H1 (cell line): ENCODE results near the gene KCNJ4. TPM values are rescaled to one million over a fixed set of nuclear protein-coding genes. Genes with fewer than 3 reads are reported as not detected.

Experiments used
- CTCF ChIA-PET: fragments of 300-600 bp; sonication (Branson Sonifier 250); formaldehyde crosslinking; loops from one replicate; lab custom pipeline; 2021; ENCODE audit not compliant: partially characterized antibody; lab: Charles Lee
- POLR2A ChIA-PET: fragments of 300-600 bp; sonication (Branson Sonifier 250); formaldehyde crosslinking; loops from one replicate; lab custom pipeline; 2021; ENCODE audit warnings: inconsistent platforms; ENCODE audit not compliant: partially characterized antibody; lab: Charles Lee
- DNase-seq, 2 experiments: peaks; one replicate each; pipeline versions ENCODE4 v3.0.0 to v3.0.0-alpha.2; 2010 to 2022; ENCODE audit warnings: low spot score in 2 of 2, low read depth in 1 of 2, mixed read lengths in 1 of 2
- FAIRE-seq: peaks from 2 replicates; lab custom pipeline; 2011; peaks lifted over from hg19 to GRCh38; lab: Jason Lieb, UNC
- H2AFZ ChIP-seq: 2 replicates; pipeline ENCODE4 v1.8.1; 2012; ENCODE audit warnings: low read length, inconsistent platforms
- H2AK5ac ChIP-seq: 2 replicates; pipeline ENCODE4 v1.6.1; 2013; ENCODE audit warnings: low read depth, low read length
- H2BK120ac ChIP-seq: replicated peaks from 2 replicates; pipeline ENCODE3; 2013; ENCODE audit warnings: low read depth, low read length, inconsistent platforms
- H2BK12ac ChIP-seq: 2 replicates; pipeline ENCODE4 v1.6.1; 2013; ENCODE audit warnings: low read depth, low read length
- H2BK15ac ChIP-seq: 2 replicates; pipeline ENCODE4 v1.6.1; 2013; ENCODE audit warnings: low read length
- H2BK20ac ChIP-seq: 2 replicates; pipeline ENCODE4 v1.6.1; 2013; ENCODE audit warnings: low read length
- H2BK5ac ChIP-seq: 2 replicates; pipeline ENCODE4 v1.6.1; 2013; ENCODE audit warnings: low read depth, low read length
- H3K14ac ChIP-seq: 2 replicates; pipeline ENCODE4 v1.6.1; 2013; ENCODE audit warnings: inconsistent platforms; ENCODE audit not compliant: insufficient read length
- H3K18ac ChIP-seq: 2 replicates; pipeline ENCODE4 v1.6.1; 2013; ENCODE audit warnings: low read length; ENCODE audit errors: extremely low read depth
- H3K23ac ChIP-seq: 2 replicates; pipeline ENCODE4 v1.6.1; 2013; ENCODE audit warnings: inconsistent platforms; ENCODE audit not compliant: insufficient read length
- H3K23me2 ChIP-seq: 2 replicates; pipeline ENCODE4 v1.6.1; 2013; ENCODE audit warnings: low read depth, low read length
- H3K27ac ChIP-seq: 2 replicates; pipeline ENCODE4 v1.6.1; 2011; ENCODE audit warnings: low read depth, low read length, inconsistent platforms
- H3K27me3 ChIP-seq, 4 experiments: replicated peaks in 1 of 4; 1 replicate in 1 of 4; 2 replicates in 3 of 4; pipeline versions ENCODE4 v1.6.1 to v1.8.1; 2011 to 2013; ENCODE audit warnings: low read length in 3 of 4, mild to moderate bottlenecking in 3 of 4, inconsistent platforms in 2 of 4, mixed read lengths in 2 of 4, moderate library complexity in 1 of 4; ENCODE audit not compliant: control insufficient read depth in 3 of 4, insufficient read depth in 3 of 4; ENCODE audit errors: extremely low read depth in 1 of 4
- H3K36me3 ChIP-seq, 4 experiments: 2 replicates each; pipeline versions ENCODE4 v1.6.1 to v1.8.1; 2011 to 2013; ENCODE audit warnings: mild to moderate bottlenecking in 4 of 4, low read length in 3 of 4, moderate library complexity in 2 of 4, control low read depth in 1 of 4, inconsistent platforms in 1 of 4; ENCODE audit not compliant: insufficient read depth in 4 of 4, control insufficient read depth in 2 of 4
- H3K4ac ChIP-seq: replicated peaks from 2 replicates; pipeline ENCODE3; 2013; ENCODE audit warnings: low read length, low read depth, mixed read lengths, inconsistent platforms; ENCODE audit not compliant: insufficient read length
- H3K4me1 ChIP-seq, 4 experiments: replicated peaks in 1 of 4; 1 replicate in 1 of 4; 2 replicates in 3 of 4; pipeline versions ENCODE4 v1.6.1 to v1.8.1; 2011 to 2013; ENCODE audit warnings: low read length in 3 of 4, inconsistent platforms in 2 of 4, mixed read lengths in 1 of 4; ENCODE audit not compliant: insufficient read depth in 4 of 4, control insufficient read depth in 3 of 4
- H3K4me2 ChIP-seq, 2 experiments: 2 replicates each; pipeline versions ENCODE4 v1.6.1 to v1.8.1; 2011 to 2013; ENCODE audit warnings: low read depth in 2 of 2, low read length in 2 of 2, control low read depth in 1 of 2, inconsistent platforms in 1 of 2, mild to moderate bottlenecking in 1 of 2; ENCODE audit not compliant: insufficient read depth in 1 of 2
- H3K4me3 ChIP-seq, 4 experiments: fragments of 200-600, 300-600 bp in 1 of 4; sonication (generic), shearing (Covaris generic), sonication (Bioruptor Twin) in 1 of 4; 2 replicates each; pipeline versions ENCODE4 v1.5.1 to v1.8.1; 2011 to 2016; ENCODE audit warnings: low read length in 4 of 4, low read depth in 3 of 4, control low read depth in 2 of 4, inconsistent platforms in 2 of 4, mild to moderate bottlenecking in 2 of 4, mixed read lengths in 1 of 4, moderate library complexity in 1 of 4; ENCODE audit not compliant: insufficient read depth in 2 of 4; ENCODE audit errors: extremely low read depth in 1 of 4
- H3K56ac ChIP-seq: replicated peaks from 2 replicates; pipeline ENCODE3; 2013; ENCODE audit warnings: low read depth, mild to moderate bottlenecking, mixed read lengths, low read length, inconsistent platforms; ENCODE audit not compliant: insufficient read length
- H3K79me1 ChIP-seq: 2 replicates; pipeline ENCODE4 v1.6.1; 2013; ENCODE audit warnings: low read depth, low read length, control low read depth
- H3K79me2 ChIP-seq, 2 experiments: 2 replicates each; pipeline versions ENCODE4 v1.6.1 to v1.8.1; 2012 to 2013; ENCODE audit warnings: low read length in 2 of 2, mild to moderate bottlenecking in 2 of 2, inconsistent platforms in 1 of 2; ENCODE audit not compliant: insufficient read depth in 2 of 2, control insufficient read depth in 1 of 2
- H3K9ac ChIP-seq, 4 experiments: replicated peaks in 1 of 4; 1 replicate in 1 of 4; 2 replicates in 3 of 4; pipeline versions ENCODE4 v1.6.1 to v1.8.1; 2011 to 2013; ENCODE audit warnings: low read depth in 3 of 4, low read length in 3 of 4, control low read depth in 2 of 4, mild to moderate bottlenecking in 2 of 4, moderate library complexity in 2 of 4, inconsistent platforms in 1 of 4; ENCODE audit errors: extremely low read depth in 1 of 4
- H3K9me3 ChIP-seq, 2 experiments: 2 replicates each; pipeline versions ENCODE4 v1.6.1 to v1.8.1; 2012 to 2013; ENCODE audit warnings: mild to moderate bottlenecking in 2 of 2, moderate library complexity in 2 of 2, control low read depth in 1 of 2, inconsistent platforms in 1 of 2, low read depth in 1 of 2, low read length in 1 of 2, mixed read lengths in 1 of 2; ENCODE audit not compliant: insufficient read depth in 2 of 2
- H4K20me1 ChIP-seq, 2 experiments: replicated peaks in 1 of 2; 2 replicates each; pipeline versions ENCODE3 to v1.8.1; 2011 to 2013; ENCODE audit warnings: inconsistent platforms in 2 of 2, low read length in 2 of 2, mild to moderate bottlenecking in 1 of 2; ENCODE audit not compliant: insufficient read depth in 2 of 2, control insufficient read depth in 1 of 2
- H4K5ac ChIP-seq: 2 replicates; pipeline ENCODE4 v1.6.1; 2013; ENCODE audit warnings: low read length, low read depth, mixed read lengths, inconsistent platforms; ENCODE audit not compliant: insufficient read length
- H4K8ac ChIP-seq: 2 replicates; pipeline ENCODE4 v1.8.0; 2013; ENCODE audit warnings: mild to moderate bottlenecking, moderate library complexity, low read length, inconsistent platforms; ENCODE audit not compliant: insufficient read depth; ENCODE audit errors: extremely low read depth
- H4K91ac ChIP-seq: replicated peaks from 2 replicates; pipeline ENCODE3; 2013; ENCODE audit warnings: low read length, mixed read lengths, inconsistent platforms; ENCODE audit not compliant: insufficient read length
- ASH2L ChIP-seq: fragments of 200-600, 300-600 bp; sonication (generic); IDR thresholded peaks from one replicate; pipeline ENCODE4 v1.7.1; 2017; ENCODE audit warnings: low read length
- CHD1 ChIP-seq: IDR thresholded peaks from 2 replicates; pipeline ENCODE4 v1.6.1; 2012; ENCODE audit warnings: low read depth, low read length, improper control_type of control experiment
- JUN ChIP-seq: IDR thresholded peaks from 2 replicates; pipeline ENCODE4 v1.6.1; 2011; ENCODE audit warnings: low read depth, mild to moderate bottlenecking, improper control_type of control experiment, low read length
- KDM4A ChIP-seq: IDR thresholded peaks from one replicate; pipeline ENCODE4 v1.7.1; 2012; ENCODE audit warnings: low read depth, mild to moderate bottlenecking, moderate library complexity, low read length, inconsistent platforms; ENCODE audit not compliant: severe bottlenecking
- SIN3A ChIP-seq, 2 experiments: IDR thresholded peaks in 1 of 2; conservative IDR thresholded peaks in 1 of 2; 2 replicates each; pipeline ENCODE4 v1.6.1; 2011 to 2012; ENCODE audit warnings: low read length in 2 of 2, improper control_type of control experiment in 1 of 2, low read depth in 1 of 2, mild to moderate bottlenecking in 1 of 2
- SIX5 ChIP-seq: IDR thresholded peaks from 2 replicates; pipeline ENCODE4 v1.6.1; 2011; ENCODE audit warnings: mild to moderate bottlenecking, low read depth, low read length
- TEAD4 ChIP-seq: IDR thresholded peaks from 2 replicates; pipeline ENCODE4 v1.6.1; 2012; ENCODE audit warnings: low read depth, low read length, inconsistent platforms, mixed read lengths
- YY1 ChIP-seq: IDR thresholded peaks from 2 replicates; pipeline ENCODE4 v1.6.1; 2011; ENCODE audit warnings: low read depth, mild to moderate bottlenecking, low read length
- ZNF274 ChIP-seq: IDR thresholded peaks from 2 replicates; pipeline ENCODE4 v1.7.0; 2012; ENCODE audit warnings: low read length, borderline replicate concordance; ENCODE audit errors: extremely low read depth
- WGBS, 2 experiments: shearing (Covaris generic) in 1 of 2; methylation state at CpG; one replicate each; pipeline versions ENCODE4 v1.1.6 to v1.1.7; 2013 to 2015; ENCODE audit warnings: low lambda C conversion rate in 2 of 2, mixed read lengths in 2 of 2, inconsistent platforms in 1 of 2, low coverage in 1 of 2, missing lambda C conversion rate in 1 of 2; ENCODE audit not compliant: insufficient replicate concordance in 2 of 2, insufficient coverage in 1 of 2, insufficient read length in 1 of 2; ENCODE audit errors: extremely low coverage in 1 of 2, missing lambda C conversion rate in 1 of 2; 5-methylcytosine and 5-hydroxymethylcytosine counted together
- polyA plus RNA-seq, 7 experiments: library from polyadenylated mRNA; depleted of rRNA in 3 of 7; stranded (reverse) in 5 of 7; unstranded in 2 of 7; fragments of >200 nt in 5 of 7; fragments of 200-250 nt in 2 of 7; gene quantifications; 1 replicate in 5 of 7; 2 replicates in 1 of 7; 4 replicates in 1 of 7; pipeline versions ENCODE4 v1.2.1 to v1.2.3, GENCODE V29; 2011 to 2013; ENCODE audit warnings: missing spikeins in 2 of 7, mixed read lengths in 2 of 7
- total RNA-seq: library from RNA; stranded (reverse); fragmentation: NEBNext Ultra II Directional; extraction: Animal tissue kit (Norgen Biotek cat#: 25700); gene quantifications from 2 replicates; pipeline ENCODE4 v1.2.1, GENCODE V29; 2021

KCNJ4 gene
- total and polyA plus RNA-seq, 2 of the 8 experiments (the other 6 are each of a cell fraction or from before 2014, with no cell fraction given), result 1.4 to 2.2 TPM

DNA sequence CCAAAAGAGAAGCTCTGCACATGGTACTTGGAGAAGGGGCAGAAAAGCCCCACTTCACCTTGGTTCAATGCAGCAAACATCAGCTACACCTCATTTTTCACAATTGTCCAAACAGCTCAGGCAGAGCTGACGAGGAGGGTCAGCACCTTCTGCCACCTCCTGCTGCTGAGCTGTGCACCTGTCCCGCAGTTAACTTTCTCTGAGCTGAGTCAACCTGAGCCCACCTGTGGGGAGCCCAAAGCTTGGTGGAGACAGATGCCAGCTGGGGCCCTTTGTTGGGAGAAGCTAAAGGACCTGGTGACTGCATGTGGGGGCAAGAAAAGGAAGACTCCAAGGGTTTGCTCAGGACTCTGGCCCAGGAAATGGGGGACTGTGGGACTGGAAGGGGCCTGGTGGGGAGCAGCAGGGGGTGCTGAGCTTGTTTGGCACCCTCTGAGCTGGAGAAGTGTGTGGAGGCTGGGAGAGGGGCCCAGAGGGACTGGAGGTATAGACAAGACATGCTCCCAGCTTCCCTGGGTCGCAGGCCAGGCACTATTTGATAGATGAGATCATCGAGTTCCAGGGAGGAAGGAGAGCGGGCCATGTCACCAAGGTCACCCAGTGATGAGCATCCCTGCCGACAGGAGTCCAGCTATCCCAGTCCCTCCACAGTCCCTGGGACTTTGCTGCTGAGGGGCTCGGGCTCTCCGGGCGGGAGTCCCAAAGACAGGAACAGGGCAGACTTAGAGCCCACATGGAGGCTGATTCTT, 53.5 kb downstream of the KCNJ4 start:
- Histone ChIP-seq H3K79me2 (peaks cover 0 to 9% of the 10 kb centered on the region in 2 experiments; a peak in 2 of 4 replicates), H3K23ac (no peak overlapping the region), H3K27ac (no peak overlapping the region), H3K4me3 (no peak overlapping the region), H4K5ac (no peak overlapping the region), H3K79me1 (no peaks in the 10 kb centered on the region), H2BK12ac (peak overlapping the region; percentile 42; the same call in 1 of the 2 replicates), H3K56ac (no peak overlapping the region), H4K20me1 (no peaks in the 10 kb centered on the region), H2BK120ac (no peak overlapping the region), H3K14ac (no peak overlapping the region), H2BK20ac (peak overlapping the region; percentile 7; the same call in 1 of the 2 replicates), H3K9me3 (no peaks in the 10 kb centered on the region), H2BK15ac (peak overlapping the region; percentile 81; the same call in 1 of the 2 replicates), H2AK5ac (no peak overlapping the region), H3K27me3 (no peaks in the 10 kb centered on the region), H3K4ac (no peak overlapping the region), H4K91ac (peak overlapping the region; percentile 66), H2AFZ (no peak overlapping the region), H3K36me3 (no peaks in the 10 kb centered on the region), H4K8ac (no peak overlapping the region; the same call in 1 of the 2 replicates), H3K4me1 (peaks cover 0 to 14% (median 10%) of the 10 kb centered on the region in 4 experiments; a peak in 6 of 7 replicates), H3K23me2 (peaks cover 2% of the 10 kb centered on the region; the same call in 1 of the 2 replicates), H3K4me2 (peak overlapping the region in 1 of 2 experiments; percentile 8; a peak in 1 of 4 replicates), H3K18ac (peak overlapping the region; percentile 60), H2BK5ac (peak overlapping the region; percentile 67; the same call in 1 of the 2 replicates), H3K9ac (no peak overlapping the region; a peak in 1 of 7 replicates)
- no peak for TF ChIP-seq CHD1
- TF ChIP-seq SIN3A (conservative IDR thresholded peaks at IDR 0.05 in 1 of 2, IDR thresholded peaks at IDR 0.05 in 1 of 2; ENCODE audit: low read depth in 1 of 2, low read length in 2 of 2), result no peak
- no peak for TF ChIP-seq ZNF274
- TF ChIP-seq YY1, result no peak
- TF ChIP-seq SIX5, result no peak
- no peak for TF ChIP-seq JUN
- TF ChIP-seq ASH2L, result no peak
- no peak for TF ChIP-seq KDM4A
- no peak for TF ChIP-seq TEAD4
- FAIRE-seq, result peak; percentile 7
- no peak for DNase-seq
- WGBS, 2 experiments, result 83% methylated on average over 9 of the region's 9 CpGs; no CpG with 5 or more reads in 1 of the 2 experiments
- CTCF ChIA-PET, result interaction anchor here (0.6 to 5.5 kb wide), 5 partner anchors 12 to 201 kb away, joined by 3 to 49 read pairs (median 6); no protein-coding TSS in a partner anchor
- POLR2A ChIA-PET, result interaction anchor here (0.6 to 1.9 kb wide), 6 partner anchors 17 to 324 kb away, joined by 3 to 5 read pairs (median 3); no protein-coding TSS in a partner anchor
